Activated naive CD4-positive, alpha-beta T cell treated with anti-CD3 and anti-CD28 coated beads, Interleukin-2, amount 50 U/mL, for 72 hours (primary cell): ENCODE measurements around the gene CTNNA3. TPM values are rescaled to one million over a fixed set of nuclear protein-coding genes. Genes with fewer than 3 reads are reported as not detected.

Experiments used
- ATAC-seq, 2 donors: fragments of 150-1000 bp; cut with Tn5 transposase; 2 replicates each; pipeline ENCODE4 v1.10.0; 2021; ENCODE audit warnings: mild to moderate bottlenecking in 2 of 2, moderate library complexity in 2 of 2
- DNase-seq, 2 donors: peaks; one replicate each; pipeline ENCODE4 v3.0.0; 2021 to 2022; ENCODE audit warnings: low spot score in 2 of 2
- H3K27ac Mint-ChIP-seq, 2 donors: one replicate each; pipeline ENCODE4 v1.8.0; 2022; ENCODE audit warnings: mild to moderate bottlenecking in 2 of 2, mixed read lengths in 2 of 2
- H3K36me3 Mint-ChIP-seq, 2 donors: one replicate each; pipeline ENCODE4 v1.8.0; 2022; ENCODE audit warnings: mixed read lengths in 2 of 2
- H3K9me3 Mint-ChIP-seq, 2 donors: one replicate each; pipeline ENCODE4 v1.8.0; 2022; ENCODE audit warnings: mixed read lengths in 2 of 2
- total RNA-seq, 2 donors: library from RNA; stranded (reverse); gene quantifications; one replicate each; pipeline ENCODE4 v1.2.3, GENCODE V29; 2022

Gene CTNNA3
- total RNA-seq, 2 donors from 2014 or later: 0.30 to 0.39 TPM

- Mint-ChIP-seq H3K9me3 (peaks cover 3 to 17% of the 10 kb centered on the region in 2 donors), H3K27ac (no peak overlapping the region), H3K36me3 (peaks cover 0 to 7% of the 10 kb centered on the region in 2 donors)
- ATAC-seq: no peak
- no peak for DNase-seq
These were observed 1158.8 kb downstream of the CTNNA3 start for GRCh38 chr10:66537186-66537585.

DNA sequence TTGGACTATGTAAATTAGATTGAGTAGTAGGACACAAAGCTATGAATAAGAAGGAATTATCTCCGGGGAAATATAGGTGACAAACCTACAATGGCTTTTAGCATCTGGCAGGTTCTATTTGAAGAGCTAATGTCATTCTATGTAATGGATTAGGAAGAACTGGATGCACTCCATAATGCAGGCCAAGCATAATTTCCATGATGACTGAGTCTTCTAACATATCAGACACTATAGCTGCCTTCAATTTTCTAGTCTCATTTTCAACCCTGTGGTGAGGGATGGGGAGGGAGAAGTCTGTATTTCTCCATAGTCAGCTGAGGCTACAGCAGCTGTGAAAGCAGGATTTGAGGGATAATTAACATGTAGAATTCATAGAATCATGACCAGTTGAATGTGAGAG is 1160.6 kb downstream of the CTNNA3 start:
- ATAC-seq: no peak
- H3K9me3 Mint-ChIP-seq: peaks cover 3 to 13% of the 10 kb centered on the region in 2 donors
- DNase-seq: no peak
- H3K27ac Mint-ChIP-seq: no peak overlapping the region
- H3K36me3 Mint-ChIP-seq: peaks cover 0 to 7% of the 10 kb centered on the region in 2 donors

DNA sequence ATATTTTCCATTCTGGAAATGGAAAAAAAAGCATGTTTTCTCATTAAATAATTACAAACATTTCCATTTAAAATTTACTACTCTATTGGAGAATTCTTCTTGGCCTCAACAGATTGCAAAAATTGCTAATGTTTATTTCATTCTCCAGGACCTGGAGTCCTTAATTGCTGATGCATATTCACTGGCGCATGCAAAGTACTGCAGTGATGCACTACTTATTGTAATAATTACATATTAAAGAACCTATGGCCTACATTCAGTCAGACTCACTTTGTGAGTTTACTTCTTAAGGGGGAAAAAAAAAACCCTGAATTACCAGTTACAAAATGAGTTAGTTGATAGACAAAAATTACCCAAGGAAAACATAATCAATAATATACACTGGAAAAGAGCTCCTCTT is 1161.1 kb downstream of the CTNNA3 start:
- H3K27ac Mint-ChIP-seq: no peak overlapping the region
- peaks cover 0 to 7% of the 10 kb centered on the region in 2 donors for H3K36me3 Mint-ChIP-seq
- ATAC-seq (no peak), DNase-seq (no peak)
- H3K9me3 Mint-ChIP-seq: peaks cover 3 to 13% of the 10 kb centered on the region in 2 donors

DNA sequence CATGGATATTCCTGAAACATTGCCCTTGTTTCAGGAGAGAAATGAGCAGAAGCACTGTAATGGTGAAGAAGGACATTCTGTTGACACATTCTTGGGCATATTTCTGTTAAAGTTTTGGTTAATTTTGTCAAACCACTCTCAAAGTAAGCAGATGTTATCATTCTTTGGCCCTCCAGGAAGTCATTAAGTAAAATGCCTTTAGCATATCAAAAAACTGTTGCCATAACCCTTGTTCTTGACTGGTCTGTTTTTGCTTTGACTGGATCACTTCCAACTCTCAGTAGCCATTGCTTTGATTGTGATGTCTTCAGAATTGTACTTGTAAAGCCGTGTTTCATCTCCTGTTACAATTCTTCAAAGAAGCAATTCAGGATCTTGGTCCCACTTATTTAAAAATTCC is 1174.5 kb downstream of the CTNNA3 start:
- Mint-ChIP-seq H3K9me3 (peaks cover under 1 to 9% of the 10 kb centered on the region in 2 donors), H3K27ac (no peak overlapping the region), H3K36me3 (no peaks in the 10 kb centered on the region)
- ATAC-seq (no peak), DNase-seq (no peak)

GRCh38 chr10:66519616-66520015 is 1176.4 kb downstream of the CTNNA3 start:
- no peak for DNase-seq
- no peak for ATAC-seq
- no peak overlapping the region for H3K27ac Mint-ChIP-seq
- peaks cover 0 to 3% of the 10 kb centered on the region in 2 donors for H3K9me3 Mint-ChIP-seq
- no peaks in the 10 kb centered on the region for H3K36me3 Mint-ChIP-seq

DNA sequence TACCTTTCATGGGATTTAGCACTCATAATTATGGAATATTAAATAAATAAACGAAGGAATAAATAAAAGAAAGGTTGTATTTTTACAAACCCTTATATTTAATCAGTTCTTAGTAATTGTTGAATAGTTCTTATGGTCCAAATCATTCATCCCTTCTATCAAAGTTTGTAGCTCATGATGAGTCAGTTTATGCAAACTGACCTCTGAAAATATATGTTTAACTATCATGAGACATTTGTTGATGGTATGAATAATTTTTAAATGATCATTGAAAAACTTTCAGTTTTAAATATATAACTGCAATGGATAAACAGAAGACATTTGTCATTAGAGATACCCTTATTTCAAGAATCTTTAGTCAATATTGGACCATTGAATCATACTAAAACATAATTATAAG is 1181.3 kb downstream of the CTNNA3 start:
- no peak for DNase-seq
- H3K27ac Mint-ChIP-seq: no peak overlapping the region
- ATAC-seq: no peak
- H3K9me3 Mint-ChIP-seq: peaks cover 0 to 8% of the 10 kb centered on the region in 2 donors
- peaks cover 0 to 4% of the 10 kb centered on the region in 2 donors for H3K36me3 Mint-ChIP-seq

DNA sequence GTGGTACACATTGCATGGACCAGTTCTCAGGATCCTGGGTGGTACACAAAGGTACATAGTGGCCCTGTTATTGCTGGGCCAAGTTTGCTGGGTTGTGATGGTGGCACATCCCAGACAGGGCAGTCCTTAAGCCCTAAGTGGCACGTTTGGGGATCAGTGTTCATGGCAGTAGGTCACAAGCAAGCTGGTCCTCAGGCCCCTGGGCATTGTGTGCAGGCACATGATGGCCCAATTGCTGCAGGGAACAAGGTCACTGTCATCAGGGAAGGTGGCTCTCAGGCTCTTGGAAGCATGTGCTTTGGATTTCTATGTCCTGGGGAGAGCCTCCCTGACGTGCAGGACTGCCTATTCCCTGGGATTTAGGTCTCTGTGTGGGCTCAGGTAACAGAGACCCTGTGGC is 1182.5 kb downstream of the CTNNA3 start:
- no peak for DNase-seq
- ATAC-seq: no peak
- H3K27ac Mint-ChIP-seq: no peak overlapping the region
- peaks cover 0 to 6% of the 10 kb centered on the region in 2 donors for H3K9me3 Mint-ChIP-seq
- H3K36me3 Mint-ChIP-seq: peaks cover 0 to 4% of the 10 kb centered on the region in 2 donors

DNA sequence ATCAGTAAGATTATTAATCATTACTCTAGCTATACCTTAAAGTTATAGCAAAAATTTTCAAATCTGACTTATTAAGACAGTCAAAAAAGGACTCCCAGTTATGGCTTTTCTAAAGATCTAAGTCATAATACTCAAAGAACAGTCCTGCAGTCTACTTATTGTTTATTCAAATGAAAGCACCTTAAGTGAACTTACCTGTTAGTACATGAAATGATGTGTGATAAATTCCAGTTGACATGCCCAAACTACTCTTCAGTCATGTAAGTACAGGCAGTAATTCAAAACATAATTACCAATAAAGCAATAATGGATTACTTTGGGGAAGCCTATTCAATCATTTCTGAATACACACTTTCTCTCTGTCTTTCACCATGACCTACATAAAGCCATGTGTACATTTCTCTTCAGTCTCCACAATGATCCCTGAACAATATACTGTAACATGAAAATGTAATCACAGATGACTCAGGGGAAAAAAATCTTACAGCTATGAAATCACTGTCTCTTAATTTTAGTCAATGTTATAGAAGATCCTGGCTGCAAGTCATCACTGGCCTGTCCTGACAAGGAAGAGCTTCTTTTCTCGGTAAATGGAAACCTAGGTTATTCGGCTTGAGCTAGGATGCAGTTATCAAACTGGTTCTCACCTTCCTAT is 1190.9 kb downstream of the CTNNA3 start:
- DNase-seq: no peak
- ATAC-seq: no peak
- peaks cover 0 to 5% of the 10 kb centered on the region in 2 donors for H3K9me3 Mint-ChIP-seq
- no peaks in the 10 kb centered on the region for H3K36me3 Mint-ChIP-seq
- no peak overlapping the region for H3K27ac Mint-ChIP-seq

DNA sequence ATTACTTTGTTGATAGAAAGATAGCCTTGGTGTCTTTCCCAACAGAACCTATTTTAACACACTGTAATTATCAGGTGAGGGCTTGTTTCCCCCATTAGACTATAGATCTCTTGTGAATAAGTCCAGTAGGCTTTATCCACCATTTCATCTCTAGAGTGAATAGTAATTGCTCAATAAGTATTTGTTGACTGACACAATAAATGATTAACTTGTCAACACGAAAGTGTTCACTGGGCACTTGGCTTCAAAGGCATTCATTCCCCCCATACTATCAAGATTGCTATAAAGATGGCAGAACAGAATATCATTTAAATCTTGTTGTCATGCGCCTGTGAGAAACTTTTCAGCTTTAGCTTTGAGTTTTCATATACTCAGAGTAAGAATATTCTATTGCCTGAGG is 1194.6 kb downstream of the CTNNA3 start:
- no peak for DNase-seq
- H3K9me3 Mint-ChIP-seq: peaks cover 0 to 5% of the 10 kb centered on the region in 2 donors
- ATAC-seq: no peak
- H3K36me3 Mint-ChIP-seq: no peaks in the 10 kb centered on the region
- H3K27ac Mint-ChIP-seq: no peak overlapping the region

GRCh38 chr10:66483966-66484365 is 1212.0 kb downstream of the CTNNA3 start:
- no peak overlapping the region for H3K27ac Mint-ChIP-seq
- no peaks in the 10 kb centered on the region for H3K36me3 Mint-ChIP-seq
- ATAC-seq (no peak), DNase-seq (no peak)
- peaks cover 5% of the 10 kb centered on the region in 2 donors for H3K9me3 Mint-ChIP-seq

- ATAC-seq (no peak), DNase-seq (no peak)
- no peak overlapping the region for H3K27ac Mint-ChIP-seq
- peaks cover 0 to 4% of the 10 kb centered on the region in 2 donors for H3K36me3 Mint-ChIP-seq
- H3K9me3 Mint-ChIP-seq: peaks cover 16 to 17% of the 10 kb centered on the region in 2 donors
These were observed 1223.8 kb downstream of the CTNNA3 start for GRCh38 chr10:66472156-66472555.

- peaks cover 6 to 17% of the 10 kb centered on the region in 2 donors for H3K9me3 Mint-ChIP-seq
- H3K27ac Mint-ChIP-seq: no peak overlapping the region
- peaks cover 0 to 4% of the 10 kb centered on the region in 2 donors for H3K36me3 Mint-ChIP-seq
- ATAC-seq (no peak), DNase-seq (no peak)
These were observed 1229.0 kb downstream of the CTNNA3 start for GRCh38 chr10:66467042-66467441.

- peaks cover 0 to 4% of the 10 kb centered on the region in 2 donors for H3K36me3 Mint-ChIP-seq
- peaks cover 2 to 17% of the 10 kb centered on the region in 2 donors for H3K9me3 Mint-ChIP-seq
- H3K27ac Mint-ChIP-seq: no peak overlapping the region
- ATAC-seq (no peak), DNase-seq (no peak)
These were observed 1229.4 kb downstream of the CTNNA3 start for GRCh38 chr10:66466622-66467021.

GRCh38 chr10:66463611-66464010 is 1232.4 kb downstream of the CTNNA3 start:
- Mint-ChIP-seq H3K9me3 (peaks cover 5 to 29% of the 10 kb centered on the region in 2 donors), H3K36me3 (peaks cover 0 to 4% of the 10 kb centered on the region in 2 donors), H3K27ac (no peak overlapping the region)
- no peak for DNase-seq
- no peak for ATAC-seq

DNA sequence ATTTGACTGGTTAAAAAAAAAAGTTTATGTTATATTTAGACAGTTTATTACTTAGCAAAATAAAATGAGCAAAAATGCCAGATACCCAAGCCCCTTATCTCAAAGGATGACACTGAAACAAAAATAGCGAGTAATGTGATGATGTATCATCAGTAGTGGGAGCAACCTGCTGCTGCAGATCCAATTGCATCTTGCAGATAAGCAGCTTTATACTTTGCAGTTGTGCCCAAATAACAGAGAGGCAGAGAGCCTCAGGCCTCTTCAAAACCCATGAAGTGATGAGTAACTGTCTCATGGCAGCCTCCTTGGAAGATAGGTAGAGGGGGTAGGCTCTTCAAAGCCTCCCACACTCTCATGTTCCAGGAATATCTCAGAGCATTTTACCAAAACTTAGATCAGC is 1238.4 kb downstream of the CTNNA3 start:
- DNase-seq: no peak
- H3K27ac Mint-ChIP-seq: no peak overlapping the region
- H3K9me3 Mint-ChIP-seq: peaks cover 13 to 24% of the 10 kb centered on the region in 2 donors
- ATAC-seq: no peak
- no peaks in the 10 kb centered on the region for H3K36me3 Mint-ChIP-seq

- no peak overlapping the region for H3K27ac Mint-ChIP-seq
- DNase-seq (no peak), ATAC-seq (no peak)
- peaks cover 20 to 24% of the 10 kb centered on the region in 2 donors for H3K9me3 Mint-ChIP-seq
- H3K36me3 Mint-ChIP-seq: no peaks in the 10 kb centered on the region
These were observed 1240.7 kb downstream of the CTNNA3 start for GRCh38 chr10:66455304-66455703.

DNA sequence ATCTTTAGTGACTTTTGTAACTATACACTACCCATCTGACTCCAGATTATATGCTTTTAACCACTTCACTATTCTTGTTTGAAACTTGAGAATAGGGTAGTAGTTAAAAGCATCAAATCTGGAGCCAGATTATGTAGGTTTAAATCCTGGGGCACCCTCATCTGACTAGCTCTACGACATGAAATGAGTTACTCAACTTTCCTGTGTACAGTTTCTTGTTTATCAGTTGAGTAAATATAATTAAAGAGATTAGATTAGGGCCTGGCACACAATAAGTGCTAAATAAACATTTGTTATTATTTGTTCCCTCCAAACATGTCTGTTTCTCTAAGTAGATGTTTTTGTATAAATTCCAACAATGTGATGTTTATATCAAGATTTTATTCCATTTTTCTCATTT is 1255.4 kb downstream of the CTNNA3 start:
- Mint-ChIP-seq H3K27ac (no peak overlapping the region), H3K36me3 (peaks cover 3 to 4% of the 10 kb centered on the region in 2 donors), H3K9me3 (peaks cover 12 to 20% of the 10 kb centered on the region in 2 donors)
- no peak for ATAC-seq
- DNase-seq: no peak

- no peak for DNase-seq
- Mint-ChIP-seq H3K9me3 (peaks cover 13 to 18% of the 10 kb centered on the region in 2 donors), H3K27ac (no peak overlapping the region), H3K36me3 (no peaks in the 10 kb centered on the region)
- ATAC-seq: no peak
These were observed 1281.1 kb downstream of the CTNNA3 start for GRCh38 chr10:66414943-66415342.
